DND-41 (cell line): ENCODE data around the gene CTBP2.

Source experiments
- EZH2 ChIP-seq: IDR thresholded peaks from 3 replicates; pipeline ENCODE4 v1.6.1; 2012; ENCODE audit warnings: borderline replicate concordance, low read depth, mild to moderate bottlenecking, moderate library complexity, low read length, inconsistent platforms; ENCODE audit not compliant: severe bottlenecking
- TF ChIP-seq, protein P1 (sequence below): IDR thresholded peaks from 2 replicates; pipeline ENCODE4 v1.5.1; 2012; ENCODE audit warnings: borderline replicate concordance, low read length, moderate library complexity, mild to moderate bottlenecking; ENCODE audit not compliant: poor library complexity, severe bottlenecking; ENCODE audit errors: extremely low read depth

DNA sequence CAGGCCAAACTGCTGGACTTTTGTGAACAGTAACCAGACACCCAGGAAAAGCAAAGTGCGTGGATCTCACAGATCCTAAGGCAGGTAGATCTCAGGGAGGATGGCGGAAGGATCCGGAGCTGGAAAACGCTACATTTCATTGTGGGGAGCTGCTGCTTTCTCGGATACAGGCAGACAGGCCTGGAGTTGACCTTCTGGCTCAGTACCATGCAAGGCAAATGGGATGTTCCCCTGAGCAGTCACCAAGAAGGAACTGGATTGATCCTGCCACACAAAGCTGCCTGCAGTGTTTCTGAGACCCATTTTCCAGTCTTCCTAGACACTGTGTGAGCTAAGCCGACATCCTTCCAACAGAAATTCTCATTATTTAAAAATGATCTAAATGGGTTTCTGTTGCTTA lies 152.9 kb downstream of the CTBP2 start:
- TF ChIP-seq, protein P1, sequence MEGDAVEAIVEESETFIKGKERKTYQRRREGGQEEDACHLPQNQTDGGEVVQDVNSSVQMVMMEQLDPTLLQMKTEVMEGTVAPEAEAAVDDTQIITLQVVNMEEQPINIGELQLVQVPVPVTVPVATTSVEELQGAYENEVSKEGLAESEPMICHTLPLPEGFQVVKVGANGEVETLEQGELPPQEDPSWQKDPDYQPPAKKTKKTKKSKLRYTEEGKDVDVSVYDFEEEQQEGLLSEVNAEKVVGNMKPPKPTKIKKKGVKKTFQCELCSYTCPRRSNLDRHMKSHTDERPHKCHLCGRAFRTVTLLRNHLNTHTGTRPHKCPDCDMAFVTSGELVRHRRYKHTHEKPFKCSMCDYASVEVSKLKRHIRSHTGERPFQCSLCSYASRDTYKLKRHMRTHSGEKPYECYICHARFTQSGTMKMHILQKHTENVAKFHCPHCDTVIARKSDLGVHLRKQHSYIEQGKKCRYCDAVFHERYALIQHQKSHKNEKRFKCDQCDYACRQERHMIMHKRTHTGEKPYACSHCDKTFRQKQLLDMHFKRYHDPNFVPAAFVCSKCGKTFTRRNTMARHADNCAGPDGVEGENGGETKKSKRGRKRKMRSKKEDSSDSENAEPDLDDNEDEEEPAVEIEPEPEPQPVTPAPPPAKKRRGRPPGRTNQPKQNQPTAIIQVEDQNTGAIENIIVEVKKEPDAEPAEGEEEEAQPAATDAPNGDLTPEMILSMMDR, result no peak
- TF ChIP-seq EZH2, result no peak
